Stimulated activated CD8-positive, alpha-beta memory T cell treated with anti-CD3 and anti-CD28 coated beads, Interleukin-15, amount 100 ng/mL, for 1 hour (primary cell): Measurements from ENCODE around the gene NDUFA13.

Source experiments
- DNase-seq: peaks from one replicate; pipeline ENCODE4 v3.0.0-alpha.2; 2020; ENCODE audit warnings: low read depth

The NDUFA13 gene

GRCh38 chr19:19571071-19571786 lies 55.2 kb downstream of the NDUFA13 start:
- no peak for DNase-seq

- no peak for DNase-seq
These were observed 59.4 kb downstream of the NDUFA13 start for GRCh38 chr19:19575411-19575810.
